HL-60 (cell line): ENCODE data around the gene CNNM1.

Experiments used
- DNase-seq, 2 experiments: peaks; one replicate each; pipeline ENCODE4 v3.0.0-alpha.2; 2010 to 2020; ENCODE audit warnings: low read depth in 1 of 2, low spot score in 1 of 2
- H3K27ac ChIP-seq: fragments of 250-450 bp; sonication (Bioruptor Pico); replicated peaks from 2 replicates; pipeline ENCODE4 v1.5.1; 2020; ENCODE audit warnings: mild to moderate bottlenecking, moderate library complexity
- H3K27me3 ChIP-seq: fragments of 250-450 bp; sonication (Bioruptor Pico); 2 replicates; pipeline ENCODE4 v1.5.1; 2021; ENCODE audit warnings: mild to moderate bottlenecking, moderate library complexity; ENCODE audit not compliant: insufficient read depth, poor library complexity, severe bottlenecking
- H3K4me3 ChIP-seq: replicated peaks from 2 replicates; pipeline ENCODE4 v1.5.1; 2011; ENCODE audit warnings: mild to moderate bottlenecking, control low read depth, low read length; ENCODE audit not compliant: insufficient read depth
- CTCF ChIP-seq: IDR thresholded peaks from one replicate; pipeline ENCODE4 v1.5.1; 2011; ENCODE audit warnings: low read length, control low read depth, inconsistent platforms; ENCODE audit not compliant: insufficient read depth
- GABPA ChIP-seq: IDR thresholded peaks from 2 replicates; pipeline ENCODE4 v1.6.1; 2012; ENCODE audit warnings: low read depth
- POLR2AphosphoS5 ChIP-seq: IDR thresholded peaks from 2 replicates; pipeline ENCODE4 v1.6.1; 2012; ENCODE audit warnings: low read depth
- REST ChIP-seq: IDR thresholded peaks from 2 replicates; pipeline ENCODE4 v1.6.1; 2012; ENCODE audit warnings: low read depth; ENCODE audit not compliant: insufficient replicate concordance
- SPI1 ChIP-seq: IDR thresholded peaks from 2 replicates; pipeline ENCODE4 v1.6.1; 2012; ENCODE audit warnings: low read depth, mild to moderate bottlenecking, borderline replicate concordance

Gene CNNM1

GRCh38 chr10:99326871-99327270, 2.3 kb upstream of the CNNM1 start:
- no peak overlapping the region for H3K27ac ChIP-seq
- no peak for TF ChIP-seq SPI1
- H3K27me3 ChIP-seq: peaks cover 40% of the 10 kb centered on the region
- no peak overlapping the region for H3K4me3 ChIP-seq
- no peak for DNase-seq

GRCh38 chr10:99328579-99329303, 415 bp upstream of the CNNM1 start:
- TF ChIP-seq POLR2AphosphoS5 (no peak), REST (no peak), SPI1 (no peak), CTCF (no peak), GABPA (no peak)
- no peak for DNase-seq
- Histone ChIP-seq H3K27ac (no peak overlapping the region), H3K27me3 (peaks cover 46% of the 10 kb centered on the region), H3K4me3 (peak overlapping the region; percentile 32)

GRCh38 chr10:99329554-99330346, 594 bp downstream of the CNNM1 start:
- H3K4me3 ChIP-seq: peak overlapping the region; percentile 32
- H3K27ac ChIP-seq: no peak overlapping the region
- TF ChIP-seq REST: no peak
- TF ChIP-seq CTCF: no peak
- no peak for TF ChIP-seq POLR2AphosphoS5
- no peak for TF ChIP-seq GABPA
- TF ChIP-seq SPI1: no peak
- H3K27me3 ChIP-seq: peaks cover 46% of the 10 kb centered on the region
- no peak for DNase-seq

GRCh38 chr10:99330347-99330924, 1.3 kb downstream of the CNNM1 start:
- Histone ChIP-seq H3K4me3 (peak overlapping the region; percentile 18; the same call in 1 of the 2 replicates), H3K27ac (no peak overlapping the region), H3K27me3 (peaks cover 46% of the 10 kb centered on the region)
- TF ChIP-seq REST (no peak), SPI1 (no peak), CTCF (no peak), POLR2AphosphoS5 (no peak), GABPA (no peak)
- no peak for DNase-seq
